Keratinocyte (primary cell): ENCODE results near the gene HCRTR1. TPM values are rescaled to one million over a fixed set of nuclear protein-coding genes. Genes with fewer than 3 reads are reported as not detected.

Experiments used
- DNase-seq: peaks from one replicate; pipeline ENCODE4 v3.0.0-alpha.2; 2011; ENCODE audit warnings: low read depth, missing footprints, low spot score
- FAIRE-seq: peaks from 2 replicates; lab custom pipeline; 2011; peaks lifted over from hg19 to GRCh38; lab: Jason Lieb, UNC
- H2AFZ ChIP-seq: 2 replicates; pipeline ENCODE4 v1.6.0; 2012; ENCODE audit warnings: low read length, control low read depth, inconsistent platforms; ENCODE audit not compliant: control insufficient read depth
- H3K27ac ChIP-seq: 2 replicates; pipeline ENCODE4 v1.5.1; 2011; ENCODE audit warnings: low read length; ENCODE audit not compliant: control insufficient read depth, insufficient read depth
- H3K27me3 ChIP-seq: 3 replicates; pipeline ENCODE4 v1.6.0; 2011; ENCODE audit warnings: low read length; ENCODE audit not compliant: control insufficient read depth, insufficient read depth; ENCODE audit errors: extremely low read depth
- H3K36me3 ChIP-seq, 2 experiments: 2 replicates in 1 of 2; 3 replicates in 1 of 2; pipeline ENCODE4 v1.5.1; 2011; ENCODE audit warnings: low read length in 2 of 2, mild to moderate bottlenecking in 1 of 2; ENCODE audit not compliant: control insufficient read depth in 2 of 2, insufficient read depth in 2 of 2; ENCODE audit errors: extremely low read depth in 1 of 2
- H3K4me1 ChIP-seq: 3 replicates; pipeline ENCODE4 v1.5.1; 2011; ENCODE audit warnings: low read length; ENCODE audit not compliant: control insufficient read depth, insufficient read depth; ENCODE audit errors: extremely low read depth
- H3K4me2 ChIP-seq: 3 replicates; pipeline ENCODE4 v1.6.0; 2011; ENCODE audit warnings: low read depth, low read length; ENCODE audit not compliant: control insufficient read depth, insufficient read depth; ENCODE audit errors: extremely low read depth
- H3K4me3 ChIP-seq, 3 experiments: fragments of 200-600 bp in 1 of 3; sonication (generic) in 1 of 3; 2 replicates in 2 of 3; 3 replicates in 1 of 3; pipeline ENCODE4 v1.5.1; 2011 to 2016; ENCODE audit warnings: low read length in 3 of 3, mild to moderate bottlenecking in 3 of 3, control low read depth in 2 of 3, inconsistent platforms in 1 of 3, low read depth in 1 of 3, mixed read lengths in 1 of 3, mixed run types in 1 of 3, moderate library complexity in 1 of 3; ENCODE audit not compliant: control insufficient read depth in 2 of 3, insufficient read depth in 2 of 3; ENCODE audit errors: extremely low read depth in 1 of 3
- H3K79me2 ChIP-seq: 2 replicates; pipeline ENCODE4 v1.6.0; 2012; ENCODE audit warnings: low read length; ENCODE audit not compliant: control insufficient read depth, insufficient read depth
- H3K9ac ChIP-seq: 3 replicates; pipeline ENCODE4 v1.6.0; 2011; ENCODE audit warnings: low read length; ENCODE audit not compliant: control insufficient read depth, insufficient read depth; ENCODE audit errors: extremely low read depth
- H3K9me1 ChIP-seq: 3 replicates; pipeline ENCODE4 v1.6.0; 2011; ENCODE audit warnings: low read length; ENCODE audit not compliant: control insufficient read depth, insufficient read depth; ENCODE audit errors: extremely low read depth
- H3K9me3 ChIP-seq: 2 replicates; pipeline ENCODE4 v1.5.1; 2012; ENCODE audit warnings: low read depth, low read length; ENCODE audit not compliant: control insufficient read depth
- H4K20me1 ChIP-seq: 3 replicates; pipeline ENCODE4 v1.6.0; 2011; ENCODE audit warnings: low read length; ENCODE audit not compliant: control insufficient read depth, insufficient read depth; ENCODE audit errors: extremely low read depth
- CTCF ChIP-seq, 3 experiments: IDR thresholded peaks in 1 of 3; conservative IDR thresholded peaks in 1 of 3; optimal IDR thresholded peaks in 1 of 3; 2 replicates in 2 of 3; 3 replicates in 1 of 3; pipeline versions ENCODE3 to v1.5.1; 2011; ENCODE audit warnings: low read length in 3 of 3, mild to moderate bottlenecking in 3 of 3, moderate library complexity in 2 of 3, control low read depth in 1 of 3, inconsistent platforms in 1 of 3; ENCODE audit not compliant: insufficient read depth in 2 of 3; ENCODE audit errors: extremely low read depth in 1 of 3
- EZH2 ChIP-seq: IDR thresholded peaks from one replicate; pipeline ENCODE4 v1.6.1; 2012; ENCODE audit warnings: inconsistent platforms, mild to moderate bottlenecking, low read length, moderate library complexity
- dilution Hi-C: fragments of 300-500 bp; cut with MboI; formaldehyde crosslinking; loops from one replicate; pipeline ENCODE4 v1.7.0; 2020; ENCODE audit warnings: low sequenced_read_pairs; ENCODE audit not compliant: extremely low pct_ligation_motif_present
- polyA plus RNA-seq, 5 experiments: library from polyadenylated mRNA; depleted of rRNA in 3 of 5; stranded (reverse) in 3 of 5; stranded (forward) in 1 of 5; unstranded in 1 of 5; fragments of >200 nt; gene quantifications; 1 replicate in 1 of 5; 2 replicates in 3 of 5; 3 replicates in 1 of 5; pipeline versions ENCODE4 v1.2.1 to v1.2.3, GENCODE V29; 2011 to 2012; ENCODE audit warnings: missing spikeins in 2 of 5, low read depth in 1 of 5, low replicate concordance in 1 of 5

The HCRTR1 gene
- polyA plus RNA-seq, 1 donor (not counting 4 experiments of a cell fraction or from before 2014, with no cell fraction given), result not detected

GRCh38 chr1:31598980-31599379 is 18.5 kb upstream of the HCRTR1 start:
- H3K9me3 ChIP-seq, result no peaks in the 10 kb centered on the region
- H3K4me1 ChIP-seq, result no peaks in the 10 kb centered on the region
- no peak overlapping the region for H3K27ac ChIP-seq
- H4K20me1 ChIP-seq, result no peaks in the 10 kb centered on the region
- no peak overlapping the region for H3K4me3 ChIP-seq
- TF ChIP-seq EZH2 (no peak), CTCF (optimal IDR thresholded peaks at IDR 0.05 in 1 of 3, IDR thresholded peaks at IDR 0.05 in 1 of 3, conservative IDR thresholded peaks at IDR 0.05 in 1 of 3; ENCODE audit: extremely low read depth in 1 of 3, insufficient read depth in 2 of 3, low read length in 3 of 3) (no peak)
- no peaks in the 10 kb centered on the region for H3K9me1 ChIP-seq
- H3K79me2 ChIP-seq, result no peaks in the 10 kb centered on the region
- no peak overlapping the region for H3K4me2 ChIP-seq
- DNase-seq, result no peak
- dilution Hi-C loops, result no loop called here
- no peak overlapping the region for H2AFZ ChIP-seq
- no peaks in the 10 kb centered on the region for H3K27me3 ChIP-seq
- H3K36me3 ChIP-seq, result no peaks in the 10 kb centered on the region
- no peak for FAIRE-seq
- no peak overlapping the region for H3K9ac ChIP-seq

GRCh38 chr1:31600641-31601040 is 16.8 kb upstream of the HCRTR1 start:
- no peaks in the 10 kb centered on the region for H3K27me3 ChIP-seq
- no peak for TF ChIP-seq CTCF (optimal IDR thresholded peaks at IDR 0.05 in 1 of 3, IDR thresholded peaks at IDR 0.05 in 1 of 3, conservative IDR thresholded peaks at IDR 0.05 in 1 of 3; ENCODE audit: extremely low read depth in 1 of 3, insufficient read depth in 2 of 3, low read length in 3 of 3)
- no peak for TF ChIP-seq EZH2
- no peak overlapping the region for H3K4me3 ChIP-seq
- peaks cover 3% of the 10 kb centered on the region for H3K4me1 ChIP-seq
- no peaks in the 10 kb centered on the region for H3K36me3 ChIP-seq
- H3K79me2 ChIP-seq, result no peaks in the 10 kb centered on the region
- no peak overlapping the region for H3K9ac ChIP-seq
- H3K4me2 ChIP-seq, result no peak overlapping the region
- H3K9me1 ChIP-seq, result no peaks in the 10 kb centered on the region
- no peaks in the 10 kb centered on the region for H4K20me1 ChIP-seq
- FAIRE-seq, result no peak
- dilution Hi-C loops, result no loop called here
- no peak overlapping the region for H3K27ac ChIP-seq
- no peak for DNase-seq
- no peak overlapping the region for H2AFZ ChIP-seq
- H3K9me3 ChIP-seq, result no peaks in the 10 kb centered on the region
